GM23338 (cell line): ENCODE measurements around the gene FUT7. TPM values are rescaled to one million over a fixed set of nuclear protein-coding genes. Genes with fewer than 3 reads are reported as not detected.
A peak's percentile ranks its signal among the peaks of the same experiment; 100 is the strongest.

Experiments
- ATAC-seq: fragments of 200-7000 bp; cut with Tn5 transposase; 3 replicates; pipeline ENCODE4 v1.9.1; 2020
- DNase-seq: peaks from one replicate; pipeline ENCODE4 v3.0.0-alpha.2; 2015; ENCODE audit warnings: low spot score
- H2AFZ ChIP-seq: fragments of 200-600 bp; sonication (generic); 2 replicates; pipeline ENCODE4 v1.8.0; 2016; ENCODE audit warnings: antibody characterized with exemption, mild to moderate bottlenecking, moderate library complexity
- H3F3A ChIP-seq: fragments of 200-600 bp; sonication (generic); replicated peaks from 2 replicates; pipeline ENCODE4 v1.8.0; 2017; ENCODE audit warnings: antibody characterized with exemption, mixed run types, low read depth
- H3K27ac ChIP-seq: fragments of 200-600 bp; sonication (generic); 2 replicates; pipeline ENCODE4 v1.6.1; 2016; ENCODE audit warnings: low read depth
- H3K27me3 ChIP-seq: fragments of 200-600 bp; sonication (generic); 2 replicates; pipeline ENCODE4 v1.8.0; 2016; ENCODE audit warnings: mild to moderate bottlenecking, mixed run types, moderate library complexity; ENCODE audit not compliant: insufficient read depth
- H3K36me3 ChIP-seq: fragments of 200-600 bp; sonication (generic); 2 replicates; pipeline ENCODE4 v1.8.0; 2016; ENCODE audit warnings: mild to moderate bottlenecking; ENCODE audit not compliant: insufficient read depth
- H3K4me1 ChIP-seq: fragments of 200-600 bp; sonication (generic); 2 replicates; pipeline ENCODE4 v1.8.0; 2016; ENCODE audit warnings: mild to moderate bottlenecking, moderate library complexity; ENCODE audit not compliant: insufficient read depth
- H3K4me2 ChIP-seq: fragments of 200-600 bp; sonication (generic); 2 replicates; pipeline ENCODE4 v1.7.1; 2017; ENCODE audit warnings: mixed run types
- H3K4me3 ChIP-seq: fragments of 200-600 bp; sonication (generic); 2 replicates; pipeline ENCODE4 v1.6.1; 2016; ENCODE audit warnings: mixed run types
- H3K79me2 ChIP-seq: fragments of 200-600 bp; sonication (generic); replicated peaks from 2 replicates; pipeline ENCODE4 v1.8.0; 2017; ENCODE audit warnings: mild to moderate bottlenecking; ENCODE audit not compliant: insufficient read depth
- H3K9me2 ChIP-seq: fragments of 200-600 bp; sonication (generic); 2 replicates; pipeline ENCODE4 v1.8.0; 2017; ENCODE audit not compliant: insufficient read depth
- H4K20me1 ChIP-seq: fragments of 200-600 bp; sonication (generic); replicated peaks from 2 replicates; pipeline ENCODE4 v1.8.0; 2017; ENCODE audit warnings: mild to moderate bottlenecking; ENCODE audit not compliant: insufficient read depth
- H3K27ac Mint-ChIP-seq: 2 replicates; pipeline ENCODE4 v1.8.0; 2020; ENCODE audit warnings: inconsistent platforms, mild to moderate bottlenecking, moderate library complexity, mixed read lengths
- H3K27me3 Mint-ChIP-seq: 3 replicates; pipeline ENCODE4 v1.8.0; 2022; ENCODE audit warnings: low read depth, mild to moderate bottlenecking, moderate library complexity, mixed read lengths, inconsistent platforms; ENCODE audit not compliant: insufficient read depth, poor library complexity
- H3K36me3 Mint-ChIP-seq: 3 replicates; pipeline ENCODE4 v1.8.0; 2021; ENCODE audit warnings: low read depth, mild to moderate bottlenecking, inconsistent platforms, moderate library complexity, mixed read lengths
- H3K4me1 Mint-ChIP-seq: 3 replicates; pipeline ENCODE4 v1.8.0; 2020; ENCODE audit warnings: mild to moderate bottlenecking, inconsistent platforms, mixed read lengths
- H3K4me3 Mint-ChIP-seq: 3 replicates; pipeline ENCODE4 v1.8.0; 2021; ENCODE audit warnings: moderate library complexity, mild to moderate bottlenecking, inconsistent platforms, mixed read lengths
- H3K9me3 Mint-ChIP-seq: 3 replicates; pipeline ENCODE4 v1.8.0; 2020; ENCODE audit warnings: moderate library complexity, mild to moderate bottlenecking, inconsistent platforms, mixed read lengths
- EZH2 ChIP-seq: fragments of 200-600 bp; sonication (generic); IDR thresholded peaks from one replicate; pipeline ENCODE4 v1.8.0; 2017; ENCODE audit warnings: antibody characterized with exemption, mild to moderate bottlenecking, low read depth; ENCODE audit not compliant: unreplicated experiment
- EZH2phosphoT487 ChIP-seq: fragments of 200-600 bp; sonication (generic); IDR thresholded peaks from one replicate; pipeline ENCODE4 v1.8.1; 2018; ENCODE audit warnings: antibody characterized with exemption; ENCODE audit not compliant: unreplicated experiment
- NANOG ChIP-seq: IDR thresholded peaks from 2 replicates; pipeline ENCODE4 v1.6.1; 2016; ENCODE audit warnings: antibody characterized with exemption, borderline replicate concordance
- POLR2AphosphoS5 ChIP-seq: IDR thresholded peaks from 2 replicates; pipeline ENCODE4 v1.6.1; 2016; ENCODE audit warnings: antibody characterized with exemption, low read depth
- ZNF331 ChIP-seq: fragments of 250-450 bp; sonication (Bioruptor Pico); IDR thresholded peaks from 2 replicates; pipeline ENCODE4 v1.5.0; 2020; ENCODE audit warnings: low read depth, mild to moderate bottlenecking, moderate library complexity
- polyA plus RNA-seq: library from polyadenylated mRNA; unstranded; fragments of >200 nt; fragmentation: Nextera tagmentation; extraction: Ambion mirVana; gene quantifications from 2 replicates; pipeline ENCODE4 v1.2.1, GENCODE V29; 2016
- total RNA-seq: library from RNA; depleted of rRNA; stranded (reverse); fragments of >200 nt; shearing (Covaris generic); gene quantifications from 2 replicates; pipeline ENCODE4 v1.2.3, GENCODE V29; 2014
- TF ChIP-seq, protein P1 (sequence below): IDR thresholded peaks from one replicate; pipeline ENCODE4 v1.6.1; 2018; ENCODE audit warnings: antibody characterized with exemption; ENCODE audit not compliant: unreplicated experiment
- TF ChIP-seq, protein P2 (sequence below): fragments of 250-450 bp; sonication (Bioruptor Pico); IDR thresholded peaks from 2 replicates; pipeline ENCODE4 v1.5.0; 2020; ENCODE audit warnings: mild to moderate bottlenecking, moderate library complexity
- TF ChIP-seq, protein P3 (sequence below): IDR thresholded peaks from 2 replicates; pipeline ENCODE4 v1.6.1; 2016; ENCODE audit warnings: antibody characterized with exemption

FUT7 gene
- total and polyA plus RNA-seq, 2 experiments from 2014 or later: not detected

DNA sequence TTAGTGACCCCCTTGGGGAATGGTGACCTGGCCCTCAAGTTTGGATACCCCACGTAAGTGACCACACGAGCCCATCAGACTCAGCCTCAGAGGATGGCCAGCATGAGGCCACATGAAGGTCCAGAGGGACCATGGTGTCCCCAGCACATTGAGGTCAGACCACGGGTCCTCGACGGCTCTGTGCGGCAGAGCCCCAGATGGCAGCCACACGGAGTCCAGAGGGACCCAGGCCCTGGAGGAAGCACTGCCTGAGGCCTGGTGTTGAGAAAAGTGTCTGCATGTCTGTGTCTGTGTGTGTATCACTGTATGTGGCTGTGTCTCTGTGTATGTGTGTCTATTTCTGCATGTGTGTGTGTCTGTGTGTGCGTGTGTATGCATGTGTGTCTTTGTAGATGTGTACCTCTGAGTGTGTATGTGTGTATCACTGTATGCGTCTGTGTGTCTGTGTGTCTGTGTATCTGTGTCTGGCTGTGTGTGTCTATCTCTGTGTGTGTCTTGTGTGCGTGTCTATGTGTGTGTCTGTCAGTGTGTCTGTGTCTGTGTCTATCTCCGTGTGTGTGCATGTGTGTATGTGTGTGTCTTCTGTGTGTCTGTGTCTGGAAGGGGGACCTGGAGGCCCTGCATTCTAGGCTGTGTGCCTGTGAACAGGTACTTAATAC, 48.1 kb downstream of the FUT7 start:
- Histone ChIP-seq H3K4me2 (no peak overlapping the region), H2AFZ (no peak overlapping the region), H3F3A (no peaks in the 10 kb centered on the region), H3K4me3 (no peak overlapping the region), H4K20me1 (no peaks in the 10 kb centered on the region), H3K9me2 (no peaks in the 10 kb centered on the region), H3K27ac (no peak overlapping the region), H3K79me2 (no peaks in the 10 kb centered on the region), H3K36me3 (no peaks in the 10 kb centered on the region), H3K27me3 (peaks cover 39% of the 10 kb centered on the region), H3K4me1 (peaks cover 3% of the 10 kb centered on the region; the same call in 1 of the 2 replicates)
- TF ChIP-seq EZH2phosphoT487: no peak
- TF ChIP-seq, protein P1, sequence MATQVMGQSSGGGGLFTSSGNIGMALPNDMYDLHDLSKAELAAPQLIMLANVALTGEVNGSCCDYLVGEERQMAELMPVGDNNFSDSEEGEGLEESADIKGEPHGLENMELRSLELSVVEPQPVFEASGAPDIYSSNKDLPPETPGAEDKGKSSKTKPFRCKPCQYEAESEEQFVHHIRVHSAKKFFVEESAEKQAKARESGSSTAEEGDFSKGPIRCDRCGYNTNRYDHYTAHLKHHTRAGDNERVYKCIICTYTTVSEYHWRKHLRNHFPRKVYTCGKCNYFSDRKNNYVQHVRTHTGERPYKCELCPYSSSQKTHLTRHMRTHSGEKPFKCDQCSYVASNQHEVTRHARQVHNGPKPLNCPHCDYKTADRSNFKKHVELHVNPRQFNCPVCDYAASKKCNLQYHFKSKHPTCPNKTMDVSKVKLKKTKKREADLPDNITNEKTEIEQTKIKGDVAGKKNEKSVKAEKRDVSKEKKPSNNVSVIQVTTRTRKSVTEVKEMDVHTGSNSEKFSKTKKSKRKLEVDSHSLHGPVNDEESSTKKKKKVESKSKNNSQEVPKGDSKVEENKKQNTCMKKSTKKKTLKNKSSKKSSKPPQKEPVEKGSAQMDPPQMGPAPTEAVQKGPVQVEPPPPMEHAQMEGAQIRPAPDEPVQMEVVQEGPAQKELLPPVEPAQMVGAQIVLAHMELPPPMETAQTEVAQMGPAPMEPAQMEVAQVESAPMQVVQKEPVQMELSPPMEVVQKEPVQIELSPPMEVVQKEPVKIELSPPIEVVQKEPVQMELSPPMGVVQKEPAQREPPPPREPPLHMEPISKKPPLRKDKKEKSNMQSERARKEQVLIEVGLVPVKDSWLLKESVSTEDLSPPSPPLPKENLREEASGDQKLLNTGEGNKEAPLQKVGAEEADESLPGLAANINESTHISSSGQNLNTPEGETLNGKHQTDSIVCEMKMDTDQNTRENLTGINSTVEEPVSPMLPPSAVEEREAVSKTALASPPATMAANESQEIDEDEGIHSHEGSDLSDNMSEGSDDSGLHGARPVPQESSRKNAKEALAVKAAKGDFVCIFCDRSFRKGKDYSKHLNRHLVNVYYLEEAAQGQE: no peak
- Mint-ChIP-seq H3K9me3 (no peaks in the 10 kb centered on the region), H3K4me1 (no peaks in the 10 kb centered on the region; the same call in 2 of the 3 replicates), H3K36me3 (no peaks in the 10 kb centered on the region; the same call in 2 of the 3 replicates), H3K4me3 (0 out of 3 replicates have a peak overlapping the region, but pooled peaks have one; percentile 2), H3K27ac (no peak overlapping the region), H3K27me3 (peaks cover 22% of the 10 kb centered on the region)
- no peak for DNase-seq
- ATAC-seq: no peak

DNA sequence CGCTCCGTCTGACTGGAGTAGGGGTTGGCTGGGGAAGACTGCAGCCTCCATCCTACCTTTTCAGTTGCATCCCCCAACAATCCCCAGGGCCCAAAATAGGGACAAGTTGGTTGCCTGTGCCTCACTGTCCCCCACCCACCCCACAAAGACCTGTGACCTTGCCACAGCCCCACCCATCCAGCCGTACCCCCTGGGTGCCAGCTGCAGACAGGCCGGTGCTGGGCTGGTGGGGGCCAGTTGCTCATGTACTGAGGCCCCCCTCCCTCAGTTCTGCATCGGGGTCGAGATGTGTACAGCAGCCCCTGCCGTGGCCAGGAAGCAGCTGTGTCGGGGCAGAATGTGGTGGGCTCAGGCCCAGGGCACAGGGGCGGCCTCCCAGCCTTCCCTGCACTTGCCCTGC, 48.7 kb downstream of the FUT7 start:
- no peaks in the 10 kb centered on the region; the same call in 2 of the 3 replicates for H3K4me1 Mint-ChIP-seq
- H3K9me2 ChIP-seq: no peaks in the 10 kb centered on the region
- no peaks in the 10 kb centered on the region for H3K9me3 Mint-ChIP-seq
- peaks cover 39% of the 10 kb centered on the region for H3K27me3 ChIP-seq
- no peaks in the 10 kb centered on the region for H3K79me2 ChIP-seq
- no peak overlapping the region for H3K4me2 ChIP-seq
- H3K36me3 ChIP-seq: no peaks in the 10 kb centered on the region
- no peak for DNase-seq
- H2AFZ ChIP-seq: no peak overlapping the region
- H3F3A ChIP-seq: no peaks in the 10 kb centered on the region
- H3K4me3 Mint-ChIP-seq: no peak overlapping the region
- H3K27ac ChIP-seq: no peak overlapping the region
- H4K20me1 ChIP-seq: no peaks in the 10 kb centered on the region
- H3K27ac Mint-ChIP-seq: no peak overlapping the region
- peaks cover 3% of the 10 kb centered on the region; the same call in 1 of the 2 replicates for H3K4me1 ChIP-seq
- H3K36me3 Mint-ChIP-seq: no peaks in the 10 kb centered on the region; the same call in 2 of the 3 replicates
- H3K27me3 Mint-ChIP-seq: peaks cover 20% of the 10 kb centered on the region
- H3K4me3 ChIP-seq: no peak overlapping the region
- no peak for ATAC-seq
- TF ChIP-seq, protein P2, sequence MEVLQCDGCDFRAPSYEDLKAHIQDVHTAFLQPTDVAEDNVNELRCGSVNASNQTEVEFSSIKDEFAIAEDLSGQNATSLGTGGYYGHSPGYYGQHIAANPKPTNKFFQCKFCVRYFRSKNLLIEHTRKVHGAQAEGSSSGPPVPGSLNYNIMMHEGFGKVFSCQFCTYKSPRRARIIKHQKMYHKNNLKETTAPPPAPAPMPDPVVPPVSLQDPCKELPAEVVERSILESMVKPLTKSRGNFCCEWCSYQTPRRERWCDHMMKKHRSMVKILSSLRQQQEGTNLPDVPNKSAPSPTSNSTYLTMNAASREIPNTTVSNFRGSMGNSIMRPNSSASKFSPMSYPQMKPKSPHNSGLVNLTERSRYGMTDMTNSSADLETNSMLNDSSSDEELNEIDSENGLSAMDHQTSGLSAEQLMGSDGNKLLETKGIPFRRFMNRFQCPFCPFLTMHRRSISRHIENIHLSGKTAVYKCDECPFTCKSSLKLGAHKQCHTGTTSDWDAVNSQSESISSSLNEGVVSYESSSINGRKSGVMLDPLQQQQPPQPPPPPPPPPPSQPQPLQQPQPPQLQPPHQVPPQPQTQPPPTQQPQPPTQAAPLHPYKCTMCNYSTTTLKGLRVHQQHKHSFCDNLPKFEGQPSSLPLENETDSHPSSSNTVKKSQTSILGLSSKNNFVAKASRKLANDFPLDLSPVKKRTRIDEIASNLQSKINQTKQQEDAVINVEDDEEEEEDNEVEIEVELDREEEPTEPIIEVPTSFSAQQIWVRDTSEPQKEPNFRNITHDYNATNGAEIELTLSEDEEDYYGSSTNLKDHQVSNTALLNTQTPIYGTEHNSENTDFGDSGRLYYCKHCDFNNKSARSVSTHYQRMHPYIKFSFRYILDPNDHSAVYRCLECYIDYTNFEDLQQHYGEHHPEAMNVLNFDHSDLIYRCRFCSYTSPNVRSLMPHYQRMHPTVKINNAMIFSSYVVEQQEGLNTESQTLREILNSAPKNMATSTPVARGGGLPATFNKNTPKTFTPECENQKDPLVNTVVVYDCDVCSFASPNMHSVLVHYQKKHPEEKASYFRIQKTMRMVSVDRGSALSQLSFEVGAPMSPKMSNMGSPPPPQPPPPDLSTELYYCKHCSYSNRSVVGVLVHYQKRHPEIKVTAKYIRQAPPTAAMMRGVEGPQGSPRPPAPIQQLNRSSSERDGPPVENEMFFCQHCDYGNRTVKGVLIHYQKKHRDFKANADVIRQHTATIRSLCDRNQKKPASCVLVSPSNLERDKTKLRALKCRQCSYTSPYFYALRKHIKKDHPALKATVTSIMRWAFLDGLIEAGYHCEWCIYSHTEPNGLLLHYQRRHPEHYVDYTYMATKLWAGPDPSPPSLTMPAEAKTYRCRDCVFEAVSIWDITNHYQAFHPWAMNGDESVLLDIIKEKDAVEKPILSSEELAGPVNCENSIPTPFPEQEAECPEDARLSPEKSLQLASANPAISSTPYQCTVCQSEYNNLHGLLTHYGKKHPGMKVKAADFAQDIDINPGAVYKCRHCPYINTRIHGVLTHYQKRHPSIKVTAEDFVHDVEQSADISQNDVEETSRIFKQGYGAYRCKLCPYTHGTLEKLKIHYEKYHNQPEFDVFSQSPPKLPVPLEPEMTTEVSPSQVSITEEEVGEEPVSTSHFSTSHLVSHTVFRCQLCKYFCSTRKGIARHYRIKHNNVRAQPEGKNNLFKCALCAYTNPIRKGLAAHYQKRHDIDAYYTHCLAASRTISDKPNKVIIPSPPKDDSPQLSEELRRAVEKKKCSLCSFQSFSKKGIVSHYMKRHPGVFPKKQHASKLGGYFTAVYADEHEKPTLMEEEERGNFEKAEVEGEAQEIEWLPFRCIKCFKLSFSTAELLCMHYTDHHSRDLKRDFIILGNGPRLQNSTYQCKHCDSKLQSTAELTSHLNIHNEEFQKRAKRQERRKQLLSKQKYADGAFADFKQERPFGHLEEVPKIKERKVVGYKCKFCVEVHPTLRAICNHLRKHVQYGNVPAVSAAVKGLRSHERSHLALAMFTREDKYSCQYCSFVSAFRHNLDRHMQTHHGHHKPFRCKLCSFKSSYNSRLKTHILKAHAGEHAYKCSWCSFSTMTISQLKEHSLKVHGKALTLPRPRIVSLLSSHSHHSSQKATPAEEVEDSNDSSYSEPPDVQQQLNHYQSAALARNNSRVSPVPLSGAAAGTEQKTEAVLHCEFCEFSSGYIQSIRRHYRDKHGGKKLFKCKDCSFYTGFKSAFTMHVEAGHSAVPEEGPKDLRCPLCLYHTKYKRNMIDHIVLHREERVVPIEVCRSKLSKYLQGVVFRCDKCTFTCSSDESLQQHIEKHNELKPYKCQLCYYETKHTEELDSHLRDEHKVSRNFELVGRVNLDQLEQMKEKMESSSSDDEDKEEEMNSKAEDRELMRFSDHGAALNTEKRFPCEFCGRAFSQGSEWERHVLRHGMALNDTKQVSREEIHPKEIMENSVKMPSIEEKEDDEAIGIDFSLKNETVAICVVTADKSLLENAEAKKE (CRISPR knock-in tag): no peak
- TF ChIP-seq ZNF331 (CRISPR knock-in tag) (no peak), EZH2 (no peak), POLR2AphosphoS5 (no peak), NANOG (no peak)
- TF ChIP-seq, protein P3, sequence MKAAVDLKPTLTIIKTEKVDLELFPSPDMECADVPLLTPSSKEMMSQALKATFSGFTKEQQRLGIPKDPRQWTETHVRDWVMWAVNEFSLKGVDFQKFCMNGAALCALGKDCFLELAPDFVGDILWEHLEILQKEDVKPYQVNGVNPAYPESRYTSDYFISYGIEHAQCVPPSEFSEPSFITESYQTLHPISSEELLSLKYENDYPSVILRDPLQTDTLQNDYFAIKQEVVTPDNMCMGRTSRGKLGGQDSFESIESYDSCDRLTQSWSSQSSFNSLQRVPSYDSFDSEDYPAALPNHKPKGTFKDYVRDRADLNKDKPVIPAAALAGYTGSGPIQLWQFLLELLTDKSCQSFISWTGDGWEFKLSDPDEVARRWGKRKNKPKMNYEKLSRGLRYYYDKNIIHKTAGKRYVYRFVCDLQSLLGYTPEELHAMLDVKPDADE: no peak
